ENCODE measurements around the gene ZNF423.

DNA sequence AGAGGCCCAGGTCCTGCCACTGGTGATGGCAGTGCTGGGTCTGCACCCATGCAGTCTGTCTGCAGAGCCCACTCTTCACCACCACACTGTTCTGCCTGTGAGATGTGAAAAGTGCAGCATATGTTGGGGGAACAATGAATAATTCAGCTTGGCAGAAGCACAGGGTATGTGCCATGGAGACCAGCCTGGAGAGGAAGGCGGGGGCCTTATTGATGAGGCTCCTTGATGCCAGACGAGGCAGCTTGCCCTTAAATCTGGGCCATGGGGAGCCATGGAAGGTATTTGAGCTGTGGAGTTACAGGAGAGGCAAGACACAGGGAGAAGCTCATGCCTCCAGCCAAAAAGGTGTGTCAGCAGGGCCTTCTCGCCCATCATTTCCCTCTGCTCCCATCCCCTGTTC, 357.6 kb downstream of the ZNF423 start:
- TF ChIP-seq CTCF (IDR thresholded peaks at IDR 0.05) (no peak), POLR2A (IDR thresholded peaks at IDR 0.05) (no peak)

Measured in right lobe of liver (tissue), 4 donors.